Left kidney (tissue), 2 donors: ENCODE data around the gene ZNF511. TPM values are rescaled to one million over a fixed set of nuclear protein-coding genes. Genes with fewer than 3 reads are reported as not detected.
A peak's percentile ranks its signal among the peaks of the same experiment; 100 is the strongest.

Source experiments
- DNase-seq: peaks from one replicate; pipeline ENCODE4 v3.0.0-alpha.2; 2013
- polyA plus RNA-seq: library from polyadenylated mRNA; unstranded; fragments of 120-200 nt; gene quantifications from one replicate; pipeline ENCODE4 v1.2.1, GENCODE V29; 2013; ENCODE audit not compliant: insufficient read length

ZNF511 gene
- polyA plus RNA-seq, 1 donor, result 30.7 TPM

DNA sequence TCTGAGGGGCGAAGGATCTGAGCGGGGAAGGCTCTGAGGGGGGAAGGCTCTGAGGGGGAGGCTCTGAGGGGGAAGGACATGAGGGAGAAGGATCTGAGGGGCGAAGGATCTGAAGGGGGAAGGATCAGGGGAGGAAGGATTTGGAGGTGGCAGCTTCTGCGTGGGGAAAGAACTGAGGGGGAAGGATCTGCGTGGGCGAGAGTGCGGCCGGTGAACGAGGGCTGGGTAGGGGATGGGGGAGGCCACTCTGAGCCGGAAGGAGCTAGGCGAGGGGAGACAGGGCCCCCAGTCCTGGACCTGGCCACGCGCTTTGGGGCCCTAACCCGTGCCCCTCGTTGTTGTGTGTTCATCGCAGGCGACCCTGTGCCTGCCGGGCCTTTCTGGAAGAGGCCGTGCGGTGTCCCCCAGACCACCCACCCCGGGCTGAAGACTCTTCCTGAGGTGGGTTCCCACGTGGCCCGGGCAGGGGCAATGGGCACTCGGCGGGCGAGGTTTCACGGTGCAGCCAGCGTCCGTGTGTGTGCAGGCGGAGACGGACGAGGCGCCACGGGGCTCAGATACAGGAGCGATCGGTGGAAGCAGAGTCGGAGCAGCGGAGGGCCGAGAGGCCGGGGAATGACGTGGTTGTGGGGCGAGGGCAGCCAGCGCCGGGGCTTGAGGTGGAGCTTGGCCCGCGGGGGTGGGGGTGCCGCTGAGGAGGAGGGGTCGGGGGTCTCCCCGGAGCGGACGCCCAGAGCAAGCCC lies 26.0 kb downstream of the ZNF511 start:
- no peak for DNase-seq

- peak; percentile 63 for DNase-seq
Observed at GRCh38 chr10:133335246-133336117, 26.8 kb downstream of the ZNF511 start.

- no peak for DNase-seq
Observed at GRCh38 chr10:133336118-133336576, 27.4 kb downstream of the ZNF511 start.

DNA sequence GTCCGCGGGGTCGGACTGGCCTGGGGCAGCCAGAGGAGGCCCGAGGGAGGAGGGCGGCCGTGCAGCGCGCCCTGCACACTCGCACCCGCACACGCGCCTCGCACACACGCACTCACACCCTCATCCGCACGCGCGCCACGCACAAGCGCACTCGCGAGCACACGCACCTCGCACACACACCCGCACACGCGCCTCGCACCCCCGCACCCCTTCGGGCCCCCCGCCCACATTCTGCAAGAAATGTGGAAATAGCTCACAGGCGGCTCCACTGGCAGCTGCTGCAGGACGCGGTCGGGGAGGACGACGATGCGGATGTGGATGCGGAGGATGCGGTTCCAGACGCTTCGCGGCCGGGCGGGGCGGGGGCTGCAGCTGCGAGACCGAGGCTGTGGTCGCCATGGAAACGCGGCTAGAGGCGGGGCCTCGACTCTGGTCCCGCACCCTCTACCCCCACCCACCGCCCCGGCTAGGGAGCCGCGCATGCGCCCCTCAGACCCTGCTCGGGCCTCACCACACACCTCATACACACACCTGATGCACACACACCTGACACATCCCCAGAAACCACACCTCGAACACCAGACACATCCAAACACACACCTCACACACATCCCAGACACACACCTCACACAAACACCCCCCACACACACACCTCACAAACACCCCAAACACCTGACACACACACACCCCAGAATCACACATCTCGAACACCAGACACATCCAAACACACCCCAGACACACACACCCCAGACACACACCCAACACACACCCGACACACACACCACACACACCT lies 28.1 kb downstream of the ZNF511 start, which contains the start of gene CALY:
TSS of gene CALY (minus strand) at position 320 of the 793 bp plus-strand sequence. CDS start 7,907 bp downstream, outside the sequence.
- DNase-seq, result no peak

GRCh38 chr10:133337370-133337725 lies 28.6 kb downstream of the ZNF511 start:
- DNase-seq, result no peak

DNA sequence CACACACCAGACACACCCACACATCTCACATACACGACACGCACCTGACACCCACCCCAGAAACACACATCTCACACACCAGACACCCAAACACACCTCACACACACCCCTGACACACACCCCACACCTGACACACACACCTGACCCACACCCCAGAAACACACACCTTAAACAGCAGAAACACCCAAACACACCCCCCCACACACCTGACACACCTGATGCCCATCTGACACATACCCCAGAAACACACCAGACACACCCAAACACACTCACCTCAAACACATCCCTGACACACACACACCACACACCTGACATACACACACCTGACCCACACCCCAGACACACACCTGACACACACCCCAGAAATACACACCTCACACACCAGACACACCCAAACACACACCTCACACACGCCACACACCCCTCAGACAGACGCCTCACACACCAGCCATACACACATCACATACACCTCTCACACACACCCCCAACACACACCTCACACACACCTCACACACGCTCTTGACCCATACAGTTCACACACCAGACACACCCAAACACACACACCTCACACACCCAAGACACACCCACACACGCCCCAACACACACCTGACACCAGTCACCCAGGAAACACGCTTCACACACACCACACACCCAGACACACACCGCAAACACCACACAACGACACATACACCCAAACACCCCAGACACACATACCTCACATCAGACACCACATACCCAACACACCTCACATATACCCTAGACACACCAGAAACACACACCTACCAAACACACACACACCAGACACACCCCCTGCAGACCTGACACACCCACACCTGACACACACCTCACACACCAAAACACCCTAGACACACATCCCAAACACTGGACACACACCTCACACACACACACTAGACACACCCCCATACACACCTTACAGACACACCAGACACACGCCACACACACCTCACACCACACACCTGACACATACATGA lies 29.7 kb downstream of the ZNF511 start:
- no peak for DNase-seq

DNA sequence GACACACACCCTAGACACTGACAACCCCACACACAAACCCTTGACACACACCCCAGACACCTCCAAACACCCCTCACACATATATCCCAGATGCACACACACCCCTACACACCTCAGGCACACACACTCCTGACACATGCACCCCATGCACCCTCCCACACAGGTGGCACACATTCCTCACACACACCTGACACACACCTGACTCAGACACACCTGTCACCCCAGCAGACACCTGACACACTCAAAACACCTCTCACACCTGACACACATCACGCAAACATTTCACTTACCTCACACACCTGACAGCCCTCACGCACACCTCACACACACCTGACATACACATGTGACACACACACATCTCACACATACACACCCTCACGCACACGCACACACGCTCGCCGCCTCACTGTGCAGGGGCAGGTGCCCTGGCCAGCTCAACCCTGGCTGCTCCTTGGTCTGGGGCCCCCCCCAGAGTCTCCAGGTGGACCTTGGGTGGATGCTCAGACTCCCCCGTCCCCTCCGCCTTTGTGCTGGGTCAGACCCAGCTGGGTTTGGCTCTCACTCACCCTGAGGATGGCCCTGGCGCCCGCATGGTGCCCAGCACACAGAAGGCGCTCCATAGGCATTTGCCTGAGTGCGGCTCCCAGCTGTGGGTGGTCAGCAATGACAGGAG lies 31.1 kb downstream of the ZNF511 start:
- DNase-seq, result no peak

DNA sequence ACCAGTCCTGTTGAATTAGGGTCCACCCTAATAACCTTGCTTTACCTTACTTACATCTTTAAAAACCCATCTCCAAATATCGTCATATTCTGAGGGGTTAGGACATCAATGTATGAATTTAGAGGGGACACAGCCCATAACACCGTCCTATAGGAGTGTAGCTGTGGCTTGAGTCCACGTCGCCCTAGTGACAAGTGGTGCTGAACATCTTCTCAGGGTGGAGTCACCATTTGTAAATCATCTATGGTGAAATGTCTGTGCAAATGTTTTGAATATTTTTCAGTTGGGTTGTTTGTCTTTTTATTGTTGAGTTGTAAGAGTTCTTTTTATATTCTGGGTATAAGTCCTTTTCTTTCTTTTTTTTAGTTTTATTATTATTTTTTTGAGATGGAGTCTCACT lies 33.3 kb downstream of the ZNF511 start:
- no peak for DNase-seq

- DNase-seq, result no peak
Observed at GRCh38 chr10:133342942-133343341, 34.2 kb downstream of the ZNF511 start.

DNA sequence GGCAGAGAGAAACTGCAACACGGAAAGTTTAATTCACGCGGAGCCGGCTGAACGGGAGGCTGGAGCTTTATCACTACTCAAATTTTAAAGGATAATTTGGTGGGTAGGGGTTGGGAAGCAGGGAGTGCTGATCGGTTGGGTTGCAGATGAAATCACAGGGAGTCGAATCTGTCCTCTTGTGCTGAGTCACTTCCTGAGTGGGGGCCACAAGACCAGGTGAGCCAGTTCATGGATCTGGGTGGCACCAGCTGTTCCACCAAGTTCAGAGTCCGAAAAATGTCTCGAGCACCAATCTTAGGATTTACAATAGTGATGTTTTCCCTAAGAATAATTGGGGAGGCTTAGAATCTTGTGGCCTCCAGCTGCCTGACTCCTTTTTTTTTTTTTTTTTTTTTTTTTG lies 34.8 kb downstream of the ZNF511 start:
- DNase-seq, result no peak

GRCh38 chr10:133344236-133344635 lies 35.5 kb downstream of the ZNF511 start:
- no peak for DNase-seq

- DNase-seq, result no peak
Observed at GRCh38 chr10:133346413-133346812, 37.7 kb downstream of the ZNF511 start.

- no peak for DNase-seq
Observed at GRCh38 chr10:133347710-133348517, 39.2 kb downstream of the ZNF511 start.

DNA sequence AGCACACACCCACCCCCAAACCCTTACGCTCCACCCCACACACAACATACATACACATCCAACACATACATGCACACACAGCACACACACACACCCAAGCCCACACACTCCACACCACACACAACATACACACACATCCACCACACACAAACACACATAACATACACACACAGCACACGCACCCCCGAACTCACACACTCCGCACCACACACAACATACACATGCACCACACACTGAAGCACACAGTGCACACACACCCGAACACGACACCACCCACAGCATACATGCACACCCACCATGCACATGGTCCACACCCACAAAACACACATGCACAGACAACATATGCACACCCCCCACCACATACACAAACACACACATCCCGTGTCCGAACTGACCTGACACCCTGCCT lies 40.5 kb downstream of the ZNF511 start:
- DNase-seq, result no peak

DNA sequence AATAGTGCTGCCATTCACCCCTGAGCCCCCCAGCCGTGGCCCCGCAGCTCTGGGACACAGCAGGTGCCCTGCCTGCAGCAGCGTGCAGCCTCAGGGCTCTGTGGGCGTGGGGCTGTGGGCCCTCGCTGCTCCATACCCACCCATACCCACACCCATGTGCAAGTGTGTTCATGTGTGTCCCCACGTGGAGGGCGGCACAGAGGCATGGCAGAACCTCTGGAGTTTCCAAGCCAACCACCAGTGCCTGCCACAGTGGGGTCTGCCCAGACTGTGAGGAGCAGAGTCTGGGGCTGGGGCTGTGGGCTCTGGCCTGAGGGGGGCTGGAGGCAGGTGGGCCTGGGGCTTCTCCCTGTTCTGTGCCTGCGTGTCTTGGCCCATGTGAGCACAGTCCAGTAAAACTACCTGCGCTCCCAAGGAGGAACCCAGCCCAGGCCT lies 40.9 kb downstream of the ZNF511 start:
- no peak for DNase-seq

GRCh38 chr10:133350283-133350949 lies 41.7 kb downstream of the ZNF511 start:
- no peak for DNase-seq

DNA sequence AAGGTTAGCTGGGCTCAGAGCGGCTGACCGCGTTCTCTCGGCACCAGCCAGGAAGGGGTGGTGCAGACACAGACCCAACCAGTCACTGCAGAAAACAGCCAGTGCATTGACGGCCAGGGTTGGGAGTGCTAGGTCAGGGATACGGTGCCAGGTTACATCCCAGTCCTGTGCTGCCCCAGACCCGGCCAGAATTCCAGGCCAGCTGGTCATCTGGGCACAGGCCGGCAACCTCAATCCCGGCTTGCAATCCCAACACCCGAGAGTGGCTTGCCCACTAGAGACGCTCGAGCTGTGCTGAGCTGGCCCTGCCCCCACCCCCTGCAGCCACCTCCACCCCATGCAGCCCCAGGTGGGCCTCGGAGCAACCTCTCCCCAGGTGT lies 42.2 kb downstream of the ZNF511 start:
- no peak for DNase-seq

DNA sequence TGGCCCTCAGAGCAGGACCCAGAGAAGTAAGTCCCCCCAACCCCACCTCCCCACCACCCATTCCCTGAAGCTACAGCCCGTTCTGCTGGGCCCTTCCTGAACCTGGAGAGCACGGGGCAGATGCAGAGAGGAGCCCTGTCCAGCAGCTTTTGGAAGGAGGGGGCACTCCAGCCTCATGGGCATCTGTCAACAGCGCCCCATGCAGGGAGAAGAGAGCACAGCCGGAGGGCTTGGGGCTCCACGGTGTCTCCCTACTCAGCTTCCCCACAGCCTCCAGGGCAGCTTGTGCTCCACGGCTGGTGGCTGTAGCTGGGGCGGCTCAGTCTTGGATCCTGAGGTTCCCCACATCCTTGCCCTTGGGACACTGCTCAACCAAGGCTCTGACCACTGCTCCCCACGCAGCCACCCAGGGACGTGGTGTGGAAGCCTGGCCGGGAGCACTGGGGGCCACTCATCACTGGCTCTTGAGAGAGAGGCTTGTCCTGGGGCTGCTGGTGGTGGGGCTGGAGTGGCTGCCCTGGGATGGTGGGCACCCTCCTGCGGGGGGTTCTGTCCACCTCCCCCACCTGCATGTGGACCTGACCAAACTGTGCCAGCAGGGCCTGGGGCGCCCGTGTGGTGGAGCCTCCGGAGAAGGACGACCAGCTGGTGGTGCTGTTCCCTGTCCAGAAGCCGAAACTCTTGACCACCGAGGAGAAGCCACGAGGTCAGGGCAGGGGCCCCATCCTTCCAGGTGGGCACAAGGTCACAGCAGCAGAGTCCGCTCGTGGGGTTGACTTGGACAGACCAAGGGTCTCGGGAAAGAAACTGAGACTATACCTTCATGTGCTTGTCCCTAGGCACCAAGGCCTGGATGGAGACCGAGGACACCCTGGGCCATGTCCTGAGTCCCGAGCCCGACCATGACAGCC lies 42.9 kb downstream of the ZNF511 start:
- no peak for DNase-seq
